Hematopoietic multipotent progenitor cell treated with erythropoietin and hydrocortisone succinate and interleukin-3 and kit ligand, for 6 days (in vitro differentiated cells): Measurements from ENCODE around the gene TOP3A.

Experiments
- DNase-seq: peaks from one replicate; pipeline ENCODE4 v3.0.0-alpha.2; 2015

TOP3A gene

DNA sequence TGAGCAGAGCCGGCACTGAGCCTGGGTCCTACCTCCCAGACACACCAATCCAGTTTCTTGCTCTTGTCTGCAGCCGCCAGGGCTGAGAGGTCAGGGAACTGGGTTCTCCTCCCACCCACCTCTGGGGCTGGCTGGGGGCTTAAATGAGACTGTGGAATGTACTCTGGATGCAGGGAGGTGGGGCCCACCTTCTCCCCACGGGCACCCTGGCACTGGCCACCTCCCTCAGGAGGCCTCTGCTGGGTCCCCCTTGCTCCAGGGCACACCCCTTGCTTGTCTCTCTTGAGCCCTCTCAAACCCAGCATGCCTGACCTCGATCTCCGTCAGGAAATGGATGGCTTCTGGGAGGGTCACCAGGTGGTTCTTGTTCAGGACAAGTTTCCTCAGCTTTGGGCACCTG is 62.6 kb downstream of the TOP3A start:
- no peak for DNase-seq

DNA sequence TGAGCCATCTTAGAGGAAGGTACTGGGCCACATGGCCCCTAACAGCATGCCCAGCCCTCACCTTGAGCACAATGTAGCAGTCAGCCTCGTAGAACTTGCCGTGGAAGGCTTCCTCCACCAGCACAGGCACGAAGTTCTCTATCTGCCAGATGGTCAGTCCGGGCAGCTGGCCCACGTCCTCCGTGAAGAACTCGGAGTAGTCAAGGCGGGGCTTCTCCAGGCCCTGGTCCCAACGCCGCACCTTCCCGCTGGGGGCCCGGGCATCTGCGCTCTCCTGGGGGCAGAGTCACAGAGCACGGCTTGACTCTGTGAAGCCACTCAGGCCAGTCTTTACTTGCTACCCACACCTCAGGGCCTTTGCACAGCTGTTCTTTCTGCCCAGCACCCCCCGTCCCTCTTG is 63.6 kb downstream of the TOP3A start:
- DNase-seq: no peak

DNA sequence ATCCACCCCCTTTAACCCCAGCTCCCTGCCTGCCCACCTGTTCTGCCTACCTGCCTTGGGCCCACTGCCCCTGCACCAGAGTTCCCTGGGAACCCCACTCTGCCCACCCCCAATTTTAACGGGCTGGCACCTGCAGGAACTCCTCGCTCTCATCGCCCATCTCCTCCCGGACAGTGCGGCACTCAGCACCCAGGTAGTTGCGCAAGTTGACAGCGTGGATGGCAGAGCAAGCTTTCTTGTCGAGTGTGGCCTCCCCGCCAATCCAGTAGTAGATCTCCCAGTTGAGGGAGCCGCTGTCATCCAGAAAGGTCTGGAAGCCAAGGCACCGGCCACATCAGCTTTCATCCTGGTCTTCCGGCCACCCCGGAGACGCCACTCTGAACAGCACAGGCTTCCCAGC is 64.1 kb downstream of the TOP3A start:
- no peak for DNase-seq

GRCh38 chr17:18250259-18250658 is 64.5 kb downstream of the TOP3A start:
- DNase-seq: no peak

- no peak for DNase-seq
Observed at GRCh38 chr17:18248811-18249210, 66.0 kb downstream of the TOP3A start.

DNA sequence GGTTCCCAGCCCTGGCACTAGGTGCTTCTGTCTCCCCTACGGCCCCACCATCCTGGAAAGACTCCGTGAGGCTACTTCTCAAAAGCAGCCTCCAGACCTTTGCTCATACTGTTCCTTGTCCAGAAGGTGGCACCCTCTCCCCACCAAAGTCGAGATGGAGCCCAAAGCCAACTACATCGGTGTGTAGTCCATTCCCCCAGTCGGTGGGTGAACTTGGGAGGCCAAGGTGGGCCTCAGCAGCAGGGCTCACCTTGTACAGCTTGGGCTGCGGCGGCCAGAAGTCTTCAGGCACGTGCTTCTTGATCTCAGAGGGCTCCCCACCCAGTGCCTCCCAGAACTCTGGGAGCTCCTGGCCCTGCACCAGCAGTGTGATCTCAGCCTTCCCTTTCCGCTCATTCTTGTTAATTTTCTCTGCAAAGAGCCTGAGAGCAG is 66.5 kb downstream of the TOP3A start:
- DNase-seq: peak; percentile 88

GRCh38 chr17:18247613-18248001 is 67.2 kb downstream of the TOP3A start:
- no peak for DNase-seq

- DNase-seq: peak; percentile 76
Observed at GRCh38 chr17:18246880-18247612, 67.7 kb downstream of the TOP3A start.

DNA sequence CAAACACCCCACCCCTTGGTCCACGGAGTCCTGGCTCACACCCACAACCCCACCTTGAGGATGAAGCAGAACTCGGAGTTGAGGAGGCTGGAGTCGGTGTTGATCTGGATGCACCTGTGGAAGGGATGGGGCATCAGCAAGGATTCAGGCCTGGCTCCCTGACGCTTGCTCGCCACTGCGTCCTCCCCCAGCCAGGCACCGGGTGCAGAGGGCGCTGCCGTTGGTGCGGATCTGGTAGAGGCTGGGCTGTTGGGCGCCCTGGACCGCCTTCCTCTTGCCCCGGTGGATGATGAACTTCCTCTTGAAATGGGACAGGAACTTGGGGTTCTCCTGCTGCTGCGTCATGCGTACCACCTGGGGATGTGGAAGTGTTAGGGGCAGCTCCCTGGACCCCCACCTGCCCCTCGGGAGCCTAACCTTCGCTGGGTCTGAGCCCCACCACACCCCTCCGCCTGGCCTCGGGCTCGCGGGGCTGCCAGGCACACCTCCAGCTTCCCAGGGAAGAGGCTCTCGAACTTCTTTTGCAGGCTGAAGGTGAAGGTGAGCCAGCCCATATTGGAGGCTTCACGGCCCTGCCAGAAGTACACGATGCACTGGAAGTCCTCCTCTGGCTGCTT is 68.6 kb downstream of the TOP3A start:
- no peak for DNase-seq

DNA sequence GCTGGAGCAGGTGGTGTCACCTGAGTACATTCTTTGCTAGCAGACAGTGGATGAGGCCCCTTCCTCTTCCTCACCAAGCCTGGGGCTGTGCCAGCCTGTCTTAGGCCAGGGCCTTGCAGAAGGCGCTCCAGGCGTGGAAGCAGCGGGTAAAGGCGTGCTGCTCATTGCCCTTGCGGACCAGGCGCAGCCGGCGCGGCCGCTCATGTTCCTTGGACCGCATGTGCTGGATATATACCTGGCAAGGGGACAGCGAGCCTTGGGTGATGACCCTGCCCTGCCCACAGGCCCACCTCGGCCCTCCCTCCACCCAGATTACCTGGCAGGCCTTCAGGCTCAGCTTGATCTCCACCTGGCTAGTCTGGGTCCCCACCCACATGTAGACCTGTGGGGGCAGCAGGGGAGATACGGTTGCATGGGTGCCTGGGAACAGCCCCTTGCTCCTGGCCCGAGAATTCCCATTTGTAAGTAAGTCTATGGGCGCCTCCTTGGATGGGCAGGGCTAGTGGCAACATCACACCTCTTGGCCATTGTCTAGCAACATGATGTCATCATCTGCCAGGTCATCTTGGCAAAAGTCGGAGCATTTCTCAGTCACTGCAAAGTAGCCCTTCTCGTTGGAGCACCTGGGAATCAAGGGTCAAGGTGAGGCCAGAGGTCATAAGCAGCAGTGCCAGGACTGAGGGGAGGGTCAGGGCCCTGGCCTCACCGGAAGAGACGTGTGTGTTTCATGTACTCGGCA is 69.6 kb downstream of the TOP3A start:
- DNase-seq: no peak

- no peak for DNase-seq
Observed at GRCh38 chr17:18241229-18241871, 73.4 kb downstream of the TOP3A start.

GRCh38 chr17:18240449-18240848 is 74.3 kb downstream of the TOP3A start:
- no peak for DNase-seq

DNA sequence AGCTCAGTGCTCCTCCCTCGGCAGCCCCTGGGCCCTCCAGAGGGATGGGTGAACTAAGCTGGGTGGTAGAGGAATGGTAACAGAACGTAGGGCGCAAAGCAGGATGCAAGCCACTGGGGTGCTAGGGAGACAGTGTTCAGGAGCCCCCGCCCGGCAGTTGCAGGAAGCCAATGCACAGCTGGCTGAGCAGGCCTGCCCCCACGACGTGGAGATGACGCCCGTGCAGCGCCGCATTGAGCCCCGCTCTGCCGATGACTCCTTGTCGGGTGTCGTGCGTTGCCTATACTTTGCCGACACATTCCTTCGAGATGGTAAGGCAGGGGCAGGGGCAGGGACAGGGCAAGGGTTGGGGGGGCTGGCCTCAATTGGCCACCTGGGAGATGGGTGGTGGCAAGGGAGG is 76.5 kb downstream of the TOP3A start:
- DNase-seq: no peak

DNA sequence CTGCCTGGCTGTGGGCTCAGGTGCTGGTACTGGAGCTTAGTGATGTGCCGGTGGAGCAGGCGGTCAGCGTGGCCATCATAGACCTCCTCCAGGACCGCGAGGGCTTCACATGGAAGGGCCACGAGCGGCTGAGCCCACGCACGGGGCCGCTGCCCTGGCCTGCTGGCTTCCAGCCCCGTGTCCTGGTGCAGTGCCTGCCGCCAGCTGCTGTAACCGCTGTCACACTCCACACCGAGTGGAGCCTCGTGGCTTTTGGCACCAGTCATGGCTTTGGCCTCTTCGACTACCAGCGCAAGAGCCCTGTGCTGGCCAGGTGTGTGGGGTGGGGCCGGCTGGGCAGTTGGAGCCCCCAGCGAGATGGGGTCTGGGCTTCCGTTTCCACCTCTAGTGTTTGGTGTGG is 77.3 kb downstream of the TOP3A start:
- DNase-seq: no peak

GRCh38 chr17:18236494-18236893 is 78.3 kb downstream of the TOP3A start:
- no peak for DNase-seq

DNA sequence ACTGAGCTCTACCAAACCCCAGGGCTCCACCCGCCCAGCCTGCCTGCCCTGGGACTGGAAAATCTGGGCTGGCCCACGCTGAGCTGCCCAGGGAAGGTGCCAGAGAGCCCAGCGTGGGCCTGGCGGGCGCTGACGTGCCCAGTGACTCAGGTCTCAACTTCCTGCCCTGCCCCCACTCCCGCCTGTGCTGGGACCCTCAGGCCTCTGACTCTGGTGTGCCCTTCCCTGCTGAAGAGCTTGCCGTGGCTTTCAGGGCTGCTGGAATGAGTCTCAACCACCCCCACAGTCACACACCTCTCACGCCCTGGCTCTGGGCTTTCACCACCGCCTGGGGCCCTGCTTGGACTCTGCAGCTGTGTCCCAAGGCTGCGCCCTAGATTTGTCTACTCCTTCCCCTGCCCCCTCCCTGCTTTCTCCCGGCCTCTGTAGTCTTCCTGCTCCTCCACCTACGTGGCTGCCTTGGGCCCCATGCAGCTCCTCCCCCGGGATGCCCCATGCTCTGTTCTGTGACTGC is 79.0 kb downstream of the TOP3A start:
- no peak for DNase-seq

- DNase-seq: no peak
Observed at GRCh38 chr17:18234853-18235380, 79.9 kb downstream of the TOP3A start.

- DNase-seq: no peak
Observed at GRCh38 chr17:18233803-18234518, 80.8 kb downstream of the TOP3A start.

DNA sequence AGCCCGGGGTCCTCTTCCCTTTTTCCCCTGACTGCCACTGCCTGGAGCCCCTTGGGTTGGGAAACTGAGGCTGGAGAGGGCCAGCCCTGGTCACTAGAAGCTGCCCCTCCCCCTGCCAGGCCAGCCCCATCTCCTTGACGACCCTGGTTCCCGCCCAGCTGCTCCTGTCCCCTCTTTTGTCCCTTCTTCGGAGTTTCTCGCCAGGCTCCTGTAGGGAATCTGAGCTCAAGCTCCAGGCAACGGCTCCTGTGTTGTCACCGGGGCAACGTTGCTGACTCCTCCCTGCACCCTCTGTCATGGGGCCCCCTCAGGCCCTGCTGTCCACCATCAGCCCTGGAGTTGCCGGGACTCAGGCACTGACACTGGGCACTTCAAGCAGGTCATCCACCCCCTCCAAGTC is 83.6 kb downstream of the TOP3A start:
- no peak for DNase-seq

DNA sequence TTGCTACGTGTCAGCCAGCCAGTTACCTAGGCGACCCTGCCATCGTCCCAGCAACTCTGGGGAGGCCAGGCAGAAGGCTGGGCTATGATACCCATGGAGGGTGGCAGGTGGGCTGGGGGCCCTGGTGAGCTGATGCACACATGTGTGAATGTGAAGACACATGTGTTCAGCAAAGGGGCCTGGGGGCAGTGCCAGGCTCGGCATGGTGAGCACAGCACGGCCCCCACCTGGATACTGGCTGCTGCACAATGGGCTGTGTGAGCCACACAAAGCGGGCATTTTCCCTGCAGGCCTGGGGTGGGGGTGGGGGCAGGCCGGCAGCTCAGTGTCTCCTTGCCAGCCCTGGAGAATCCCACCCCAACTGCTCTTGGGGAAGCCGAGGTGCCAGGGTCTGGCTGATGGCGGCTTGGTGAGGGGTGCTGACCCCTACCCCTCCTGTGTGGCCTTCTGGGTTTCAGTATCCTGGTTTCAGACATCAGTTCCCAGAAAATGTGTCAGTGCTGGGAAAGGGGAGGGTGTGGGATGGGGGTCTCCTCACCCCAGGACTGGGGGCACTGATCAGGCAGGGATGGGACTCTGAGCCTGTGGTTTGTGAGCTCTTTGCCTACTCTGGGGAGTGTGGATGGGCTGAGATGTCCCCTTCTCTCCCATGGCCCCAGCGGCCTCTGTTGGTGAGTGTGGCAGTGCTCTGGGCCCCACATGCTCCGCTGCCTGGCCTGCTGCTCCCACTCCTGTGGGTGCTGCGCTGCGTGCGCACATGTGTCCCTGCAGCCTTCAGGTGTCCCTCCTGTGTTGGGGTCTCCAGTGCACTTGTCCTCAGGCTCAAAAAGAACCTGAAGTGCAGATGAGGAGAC is 84.3 kb downstream of the TOP3A start:
- DNase-seq: no peak

- no peak for DNase-seq
Observed at GRCh38 chr17:18229771-18230170, 85.0 kb downstream of the TOP3A start.
